GM13976 (cell line): ENCODE data around the gene ANKRD34C.
A peak's percentile ranks its signal among the peaks of the same experiment; 100 is the strongest.

ENCODE experiments used
- DNase-seq: peaks from one replicate; pipeline ENCODE4 v3.0.0; 2012; ENCODE audit warnings: low spot score
- in situ Hi-C: fragments of 300-500 bp; cut with MboI; formaldehyde crosslinking; loops from one replicate; pipeline ENCODE4 v1.12.0; 2022; ENCODE audit warnings: low sequenced_read_pairs, mixed read lengths, inconsistent platforms; ENCODE audit not compliant: unreplicated experiment
- TF ChIP-seq, protein P1 (sequence below): IDR thresholded peaks from 2 replicates; pipeline ENCODE4 v1.5.1; 2012; ENCODE audit warnings: borderline replicate concordance, mild to moderate bottlenecking; ENCODE audit not compliant: insufficient read depth; ENCODE audit errors: extremely low read depth, missing control alignments, control extremely low read depth

Gene ANKRD34C

DNA sequence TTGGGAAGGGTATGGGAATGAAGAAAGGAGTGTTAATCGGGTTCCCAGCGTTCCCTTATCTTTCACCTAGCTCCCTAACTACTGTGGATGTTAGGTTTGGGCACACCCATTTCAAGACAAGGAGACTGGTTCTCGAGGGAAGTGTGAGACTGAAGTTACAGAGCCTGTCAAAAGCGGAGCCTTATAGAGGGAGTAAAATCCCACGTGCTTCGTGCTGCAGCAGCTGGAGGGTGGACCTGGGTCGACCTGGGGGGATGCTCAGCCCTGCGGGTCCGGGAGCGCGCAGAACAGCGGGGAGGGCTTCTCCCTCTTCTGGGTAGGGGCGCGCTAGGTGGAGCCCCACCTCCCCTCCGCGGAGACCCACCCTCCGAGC lies 28.1 kb downstream of the ANKRD34C start:
- in situ Hi-C loops = no loop called here
- TF ChIP-seq, protein P1, sequence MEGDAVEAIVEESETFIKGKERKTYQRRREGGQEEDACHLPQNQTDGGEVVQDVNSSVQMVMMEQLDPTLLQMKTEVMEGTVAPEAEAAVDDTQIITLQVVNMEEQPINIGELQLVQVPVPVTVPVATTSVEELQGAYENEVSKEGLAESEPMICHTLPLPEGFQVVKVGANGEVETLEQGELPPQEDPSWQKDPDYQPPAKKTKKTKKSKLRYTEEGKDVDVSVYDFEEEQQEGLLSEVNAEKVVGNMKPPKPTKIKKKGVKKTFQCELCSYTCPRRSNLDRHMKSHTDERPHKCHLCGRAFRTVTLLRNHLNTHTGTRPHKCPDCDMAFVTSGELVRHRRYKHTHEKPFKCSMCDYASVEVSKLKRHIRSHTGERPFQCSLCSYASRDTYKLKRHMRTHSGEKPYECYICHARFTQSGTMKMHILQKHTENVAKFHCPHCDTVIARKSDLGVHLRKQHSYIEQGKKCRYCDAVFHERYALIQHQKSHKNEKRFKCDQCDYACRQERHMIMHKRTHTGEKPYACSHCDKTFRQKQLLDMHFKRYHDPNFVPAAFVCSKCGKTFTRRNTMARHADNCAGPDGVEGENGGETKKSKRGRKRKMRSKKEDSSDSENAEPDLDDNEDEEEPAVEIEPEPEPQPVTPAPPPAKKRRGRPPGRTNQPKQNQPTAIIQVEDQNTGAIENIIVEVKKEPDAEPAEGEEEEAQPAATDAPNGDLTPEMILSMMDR = no peak
- DNase-seq = no peak

DNA sequence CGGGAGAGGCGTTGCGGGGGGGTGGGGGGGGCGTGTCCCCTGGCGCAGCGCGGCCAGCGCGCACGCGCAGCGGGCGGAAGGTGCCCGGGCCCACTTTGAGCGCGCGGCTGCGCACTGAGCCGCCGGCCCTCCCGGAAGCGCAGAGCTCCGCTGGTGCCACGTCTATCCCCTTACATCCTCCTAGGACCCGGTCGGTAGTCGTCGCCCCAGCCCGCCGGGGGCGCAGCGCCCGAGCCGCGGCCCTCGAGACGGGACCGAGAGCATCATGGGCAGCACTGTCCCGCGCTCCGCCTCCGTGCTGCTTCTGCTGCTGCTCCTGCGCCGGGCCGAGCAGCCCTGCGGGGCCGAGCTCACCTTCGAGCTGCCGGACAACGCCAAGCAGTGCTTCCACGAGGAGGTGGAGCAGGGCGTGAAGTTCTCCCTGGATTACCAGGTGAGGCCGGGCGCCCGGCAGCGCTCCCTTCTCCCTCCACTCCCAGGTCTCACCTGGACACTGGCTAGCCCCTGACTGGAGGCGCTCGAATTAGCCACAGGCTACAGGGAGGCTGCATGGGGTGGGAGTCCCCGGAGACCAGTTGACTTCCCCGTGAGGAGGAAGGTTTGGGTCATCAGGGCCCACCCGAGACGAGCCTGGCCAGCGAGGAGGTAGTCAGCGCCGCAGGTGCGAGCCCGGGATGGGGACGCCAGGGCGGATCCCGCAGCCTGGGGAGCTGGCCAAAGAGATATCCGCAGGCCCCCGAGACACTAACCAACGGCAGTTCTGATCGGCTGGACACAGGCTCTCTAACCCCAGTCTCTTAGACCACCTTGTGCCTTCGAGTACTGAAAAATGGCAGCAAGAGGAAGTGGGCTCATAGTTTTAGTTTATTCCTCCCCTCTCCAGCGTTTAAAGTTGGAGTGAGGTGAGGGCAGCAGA lies 28.7 kb downstream of the ANKRD34C start, which contains the start of gene TMED3:
Gene TMED3, plus strand, starts transcription at position 128 of the 916 bp plus-strand sequence. Its CDS starts 138 bp downstream, at position 266.
- peak; percentile 98 for DNase-seq
- in situ Hi-C loops = no loop called here
- TF ChIP-seq, protein P1 = peak; percentile 28

DNA sequence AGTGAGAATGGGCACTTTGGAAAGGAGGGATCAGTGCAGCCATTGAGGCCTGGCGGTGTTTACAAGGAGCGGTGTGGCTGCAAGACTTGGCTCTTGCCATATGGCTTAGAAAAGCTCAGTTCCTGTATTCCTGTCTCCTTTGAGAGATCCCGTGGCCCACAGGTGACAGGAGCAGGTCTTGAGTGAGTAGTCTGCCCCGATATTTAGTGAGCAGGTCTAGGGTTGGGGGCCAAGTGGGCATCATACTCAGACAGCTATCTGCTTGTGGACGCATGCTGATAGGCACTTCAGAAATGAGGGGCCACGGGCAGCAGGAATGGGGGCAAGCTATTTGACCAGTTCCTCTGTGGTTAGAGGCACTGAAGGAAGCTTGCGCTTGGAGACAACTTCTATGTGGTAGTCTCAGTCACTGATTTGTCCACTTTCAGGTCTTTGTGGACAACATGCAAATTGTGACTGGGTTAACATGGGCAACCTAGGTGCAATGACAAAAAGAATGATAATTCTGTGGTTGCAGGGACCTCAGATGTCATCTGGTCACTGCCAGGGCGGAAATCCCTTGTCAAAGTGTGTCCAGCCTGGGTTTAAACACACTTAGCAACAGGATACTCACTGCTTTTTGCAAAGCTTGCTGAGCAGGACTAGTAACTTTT lies 29.5 kb downstream of the ANKRD34C start:
- DNase-seq = peak; percentile 32
- TF ChIP-seq, protein P1 = no peak
- in situ Hi-C loops = no loop called here

DNA sequence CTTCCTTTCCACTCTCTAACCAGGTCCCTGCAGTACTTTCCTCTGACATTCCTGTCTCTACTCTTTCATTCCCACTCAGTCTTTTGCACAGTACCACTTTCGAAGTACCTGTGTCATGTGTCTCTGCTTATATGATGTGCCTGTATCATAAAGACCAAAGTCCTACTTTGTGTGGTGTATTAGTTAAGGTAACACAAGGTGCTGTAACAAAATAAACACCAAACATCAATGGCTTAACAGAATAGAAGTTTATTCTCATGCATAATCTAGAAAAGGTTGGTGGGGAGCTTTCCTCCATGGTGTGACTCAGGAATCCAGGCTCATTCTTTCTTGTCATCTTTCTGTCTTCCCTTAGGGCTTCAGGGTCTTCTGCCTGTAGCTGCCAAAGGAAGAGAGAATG lies 31.7 kb downstream of the ANKRD34C start:
- in situ Hi-C loops = no loop called here
- TF ChIP-seq, protein P1 = no peak
- DNase-seq = no peak

DNA sequence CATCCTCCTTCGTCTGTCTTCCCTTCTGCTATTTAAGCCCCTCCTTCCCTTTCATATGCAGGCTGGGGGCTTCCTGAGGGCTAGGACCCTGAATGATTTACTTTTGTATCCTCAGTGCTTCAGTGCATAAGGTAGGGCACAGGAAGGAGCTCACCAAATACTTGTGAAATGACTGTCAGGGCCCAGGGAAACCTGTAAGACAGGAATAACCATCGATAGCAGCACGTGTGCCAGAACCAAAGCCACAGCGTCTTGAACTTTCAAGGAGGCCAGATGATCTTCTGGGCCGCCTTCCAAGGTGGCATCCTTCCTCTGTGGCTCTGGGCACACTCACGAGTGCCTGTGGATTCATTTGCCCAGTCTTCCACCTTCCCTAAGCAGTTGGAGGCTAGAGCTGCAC lies 32.3 kb downstream of the ANKRD34C start:
- TF ChIP-seq, protein P1 = no peak
- in situ Hi-C loops = no loop called here
- no peak for DNase-seq

DNA sequence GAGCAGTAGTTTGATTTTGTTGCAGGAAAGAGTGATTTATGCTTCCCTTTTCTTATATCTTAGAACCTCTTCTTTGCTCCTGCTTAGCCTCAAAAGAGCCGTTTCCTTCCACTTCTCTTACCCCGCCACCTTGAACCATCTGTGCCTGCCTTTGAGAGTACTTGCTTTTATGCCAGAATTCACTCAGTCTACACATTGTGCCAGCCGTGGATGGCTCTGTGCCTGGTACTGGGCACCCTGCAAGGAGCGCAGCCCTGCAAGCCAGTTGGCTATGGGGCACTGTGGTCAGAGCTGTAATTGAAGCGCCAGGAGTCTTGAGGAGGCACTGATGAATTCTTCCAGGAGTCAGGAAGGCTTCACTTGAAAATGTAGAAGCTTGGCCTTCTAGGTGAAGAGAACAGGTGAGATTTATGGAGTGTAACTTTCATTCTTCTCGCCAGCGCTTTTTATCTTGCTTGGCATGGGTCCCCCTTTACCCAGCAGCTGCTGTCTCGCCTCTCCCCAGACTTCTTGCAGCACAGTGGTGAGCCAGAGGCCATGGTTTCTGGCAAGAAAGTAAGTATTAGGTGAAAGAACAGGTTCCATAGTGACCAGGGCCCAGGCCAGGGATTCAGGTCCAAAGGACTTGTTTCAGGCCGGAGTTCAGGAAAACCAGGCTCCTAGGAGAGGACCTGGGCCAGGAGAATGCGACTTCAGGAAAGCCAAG lies 33.3 kb downstream of the ANKRD34C start:
- DNase-seq = no peak
- TF ChIP-seq, protein P1 = no peak
- in situ Hi-C loops = no loop called here
